Activated CD4-positive, CD25-positive, alpha-beta regulatory T cell treated with anti-CD3 and anti-CD28 coated beads, Interleukin-2, amount 50 U/mL, for 24 hours (primary cell): ENCODE data around the gene RTBDN.
"Not testable (repeated sequence)": the region's sequence is repeated elsewhere in the genome, so short reads cannot be mapped to it uniquely, and the experiment has no call there.

Experiments
- ATAC-seq, 2 donors: fragments of 150-1000 bp; cut with Tn5 transposase; one replicate each; pipeline ENCODE4 v1.10.0; 2021; ENCODE audit warnings: mild to moderate bottlenecking in 1 of 2, moderate library complexity in 1 of 2

Gene RTBDN

DNA sequence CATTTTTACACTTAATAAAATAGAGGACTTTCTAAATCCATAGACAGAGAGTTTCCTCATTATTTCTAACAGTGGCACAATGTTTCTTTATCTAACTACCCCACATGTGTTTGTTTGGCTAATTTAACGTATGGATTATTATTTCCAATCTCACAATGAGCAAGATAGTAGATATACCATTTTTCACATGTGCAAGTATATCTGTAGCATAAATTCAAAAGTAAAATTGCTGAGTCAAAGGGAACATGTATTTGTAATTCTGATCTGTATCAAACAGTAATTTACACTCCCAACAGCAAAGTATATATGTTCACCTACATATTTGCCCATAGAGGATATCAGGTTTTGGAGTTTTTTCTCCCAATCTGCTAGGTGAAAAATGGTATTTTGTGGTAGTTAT, 22.3 kb upstream of the RTBDN start:
- ATAC-seq, result no peak

GRCh38 chr19:12847159-12848139, 13.1 kb upstream of the RTBDN start:
- peak; percentile 97 to 98 for ATAC-seq

DNA sequence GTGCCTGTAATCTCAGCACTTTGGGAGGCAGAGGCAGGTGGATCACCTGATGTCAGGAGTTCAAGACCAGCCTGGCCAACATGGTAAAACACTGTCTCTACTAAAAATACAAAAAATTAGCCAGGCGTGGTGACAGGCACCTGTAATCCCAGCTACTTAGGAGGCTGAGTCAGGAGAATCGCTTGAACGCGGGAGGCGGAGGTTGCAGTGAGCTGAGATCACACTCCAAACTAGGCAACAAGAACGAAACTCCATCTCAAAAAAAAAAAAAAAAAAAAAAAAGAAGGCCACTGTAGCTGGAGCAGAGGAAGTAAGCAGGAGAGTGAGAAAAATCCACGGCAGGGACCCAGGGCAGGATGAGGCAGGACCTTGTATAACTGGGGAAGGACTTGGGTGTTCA, 12.2 kb upstream of the RTBDN start:
- ATAC-seq, result not testable (repeated sequence)

- ATAC-seq, result no peak
Observed at GRCh38 chr19:12843999-12844732, 9.8 kb upstream of the RTBDN start.

DNA sequence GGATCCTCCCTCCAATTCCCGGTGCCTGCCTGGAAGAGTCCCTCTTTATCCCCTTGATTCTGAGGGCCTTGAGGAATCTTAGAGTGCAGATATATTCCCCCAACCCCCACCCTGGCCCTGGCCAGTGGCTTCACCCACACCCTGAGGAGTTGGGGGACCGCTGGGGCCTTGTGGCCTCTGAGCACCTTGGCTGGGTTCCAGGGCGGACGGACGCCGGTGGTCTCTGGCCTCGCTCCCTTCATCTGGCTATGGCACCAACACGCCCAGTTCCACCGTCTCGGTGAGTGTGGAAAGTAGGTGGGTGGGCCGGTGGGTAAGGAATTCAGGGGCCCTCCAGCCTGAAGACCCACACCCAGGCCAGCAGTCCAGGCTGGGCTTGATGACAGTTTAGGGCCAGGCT, 8.9 kb upstream of the RTBDN start:
- no peak for ATAC-seq

- no peak for ATAC-seq
Observed at GRCh38 chr19:12842511-12842910, 8.1 kb upstream of the RTBDN start.

- no peak for ATAC-seq
Observed at GRCh38 chr19:12841094-12841493, 6.7 kb upstream of the RTBDN start.

DNA sequence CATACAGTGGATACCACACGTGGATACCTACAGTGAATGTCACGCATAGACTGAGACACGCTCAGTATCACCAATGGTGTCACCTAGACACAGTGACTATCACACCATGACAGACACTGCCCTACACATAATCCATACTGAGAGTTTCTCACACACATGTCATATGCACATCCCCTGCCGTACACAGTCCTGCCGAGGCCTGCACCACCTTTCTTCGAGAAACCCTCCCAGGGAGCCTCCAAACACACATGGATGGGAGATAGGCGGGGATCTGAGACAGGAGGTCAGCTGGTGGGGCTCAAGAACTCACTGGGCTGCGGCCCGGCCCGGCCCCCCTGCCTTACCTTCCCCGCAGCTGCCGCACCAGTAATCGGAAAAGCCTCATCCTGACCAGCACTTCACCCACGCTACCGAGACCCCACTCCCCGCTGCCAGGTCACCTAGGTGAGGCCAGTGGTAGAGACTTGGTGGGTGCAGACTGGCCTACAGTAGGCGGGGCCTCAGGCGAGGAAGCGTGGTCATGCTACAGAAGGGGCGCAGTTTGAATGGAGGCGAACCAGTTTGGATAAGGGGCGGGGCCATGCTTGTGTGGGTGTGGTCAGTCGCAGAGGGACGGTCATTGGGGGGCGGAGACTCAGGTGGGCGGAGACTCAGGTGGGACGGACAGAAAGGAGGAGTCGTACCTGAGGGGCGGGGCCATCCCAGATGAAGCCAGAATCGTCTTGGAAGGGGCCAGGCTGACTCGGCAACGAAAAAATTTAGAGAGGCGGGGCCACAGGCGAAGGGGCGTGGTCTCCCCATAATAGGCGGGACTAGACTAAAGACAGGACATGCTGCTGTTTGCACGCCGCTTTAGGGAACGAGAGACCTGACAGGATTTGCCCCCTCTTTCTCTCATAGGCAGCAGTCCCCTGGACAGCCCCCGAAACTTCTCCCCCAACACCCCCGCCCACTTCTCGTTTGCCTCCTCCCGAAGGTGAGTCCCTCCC, 6.0 kb upstream of the RTBDN start:
- no peak for ATAC-seq

GRCh38 chr19:12838886-12839756, 4.7 kb upstream of the RTBDN start:
- peak; percentile 52 to 58 for ATAC-seq

GRCh38 chr19:12838182-12838885, 4.0 kb upstream of the RTBDN start, which contains the start of gene MAST1:
Gene MAST1, plus strand, starts transcription at chr19:12838515. Its CDS starts 58 bp downstream, at chr19:12838573.
- peak; percentile 55 to 58 for ATAC-seq

GRCh38 chr19:12837225-12837624, 2.8 kb upstream of the RTBDN start:
- peak in 1 of 2 donors; percentile 34 for ATAC-seq

GRCh38 chr19:12836529-12836863, 2.1 kb upstream of the RTBDN start:
- ATAC-seq, result no peak

GRCh38 chr19:12834976-12835757, 788 bp upstream of the RTBDN start:
- ATAC-seq, result no peak

- peak in 1 of 2 donors; percentile 28 for ATAC-seq
Observed at GRCh38 chr19:12833738-12834565, 427 bp downstream of the RTBDN start.

- no peak for ATAC-seq
Observed at GRCh38 chr19:12833418-12833737, 1.0 kb downstream of the RTBDN start.

GRCh38 chr19:12828494-12828893, 5.9 kb downstream of the RTBDN start:
- ATAC-seq, result peak in 1 of 2 donors; percentile 48

DNA sequence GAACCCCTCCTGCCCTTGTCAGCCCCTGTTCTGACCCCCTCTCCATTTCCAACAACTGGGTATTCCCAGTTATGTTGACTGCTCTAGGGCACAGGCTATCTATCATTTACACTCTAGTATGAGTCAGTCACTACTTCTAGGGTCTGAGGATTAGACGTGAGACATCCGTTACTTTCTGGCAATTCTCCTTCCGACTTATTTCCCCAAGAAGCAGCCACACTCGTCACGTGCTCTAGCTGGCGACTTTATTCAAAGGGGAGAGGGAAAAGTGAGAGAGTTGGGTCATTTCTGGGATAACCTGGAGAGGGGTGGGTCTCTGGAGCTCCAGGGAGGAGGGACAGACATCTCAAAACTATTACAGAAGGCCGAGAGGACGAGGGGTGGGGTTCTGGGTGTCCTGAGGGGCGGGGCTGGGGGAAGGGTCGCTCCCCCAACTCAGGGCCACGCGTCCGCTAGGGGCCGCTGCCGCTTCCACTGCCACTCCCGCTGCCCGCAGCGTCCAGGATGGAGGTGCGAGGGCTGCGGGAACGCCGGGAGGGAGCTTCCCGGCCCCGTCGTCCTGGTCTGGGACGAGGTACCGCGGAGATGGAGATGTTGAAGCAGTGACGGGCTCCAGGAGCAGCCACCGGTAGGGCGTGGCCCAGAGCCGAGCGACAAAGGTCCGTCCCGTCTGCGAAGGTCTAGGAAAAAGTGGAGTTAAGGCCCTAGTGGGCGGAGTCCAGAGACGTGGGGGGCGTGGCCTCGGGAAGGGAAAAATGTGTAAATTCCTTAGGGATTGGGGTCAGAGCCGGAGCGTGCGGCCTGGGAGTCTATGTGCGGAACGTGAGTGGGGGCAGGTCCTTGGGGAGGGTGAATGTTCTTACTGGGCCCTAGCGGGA, 8.9 kb downstream of the RTBDN start:
- ATAC-seq, result no peak

DNA sequence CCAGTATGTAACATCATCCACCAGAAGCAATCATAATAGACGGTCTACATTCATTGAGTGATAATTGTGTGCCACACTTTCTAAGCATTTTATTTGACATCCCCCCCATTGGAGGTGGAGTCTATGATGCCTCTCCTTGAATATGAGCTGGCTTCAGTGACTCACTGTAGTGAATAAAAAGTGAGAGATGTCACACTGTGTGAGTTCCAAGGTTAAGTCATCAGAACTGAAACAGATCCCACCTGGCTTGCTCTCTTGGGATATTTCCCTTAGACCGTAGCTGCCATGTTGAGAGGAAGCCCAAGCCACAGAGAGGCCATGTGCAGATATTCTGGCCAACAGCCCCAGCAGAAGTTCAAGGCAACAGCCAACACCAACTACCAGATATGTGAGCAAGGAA, 12.6 kb downstream of the RTBDN start:
- ATAC-seq, result peak in 1 of 2 donors; percentile 48
